MG63 (cell line): ENCODE measurements around the gene EPHB3. TPM values are rescaled to one million over a fixed set of nuclear protein-coding genes. Genes with fewer than 3 reads are reported as not detected.

Experiments used
- DNase-seq: peaks from one replicate; pipeline ENCODE4 v3.0.0-alpha.2; 2020
- H3K27me3 ChIP-seq: fragments of 250-450 bp; sonication (Bioruptor Pico); 2 replicates; pipeline ENCODE4 v1.5.1; 2020; ENCODE audit warnings: mild to moderate bottlenecking, moderate library complexity
- H3K36me3 ChIP-seq: fragments of 250-450 bp; sonication (Bioruptor Pico); 2 replicates; pipeline ENCODE4 v1.5.1; 2020; ENCODE audit warnings: mild to moderate bottlenecking, moderate library complexity
- H3K4me3 ChIP-seq: fragments of 250-450 bp; sonication (Bioruptor Pico); 2 replicates; pipeline ENCODE4 v1.5.1; 2020; ENCODE audit warnings: mild to moderate bottlenecking, moderate library complexity
- H3K9me3 ChIP-seq: fragments of 250-450 bp; sonication (Bioruptor Pico); 2 replicates; pipeline ENCODE4 v1.5.1; 2020; ENCODE audit warnings: mild to moderate bottlenecking, moderate library complexity
- total RNA-seq: library from RNA; depleted of rRNA; stranded (reverse); fragments of >200 nt; shearing (Covaris generic); gene quantifications from 2 replicates; pipeline ENCODE4 v1.2.3, GENCODE V29; 2014; ENCODE audit warnings: low replicate concordance

EPHB3 gene
- total RNA-seq, 1 experiment from 2014 or later, result 8.7 TPM

DNA sequence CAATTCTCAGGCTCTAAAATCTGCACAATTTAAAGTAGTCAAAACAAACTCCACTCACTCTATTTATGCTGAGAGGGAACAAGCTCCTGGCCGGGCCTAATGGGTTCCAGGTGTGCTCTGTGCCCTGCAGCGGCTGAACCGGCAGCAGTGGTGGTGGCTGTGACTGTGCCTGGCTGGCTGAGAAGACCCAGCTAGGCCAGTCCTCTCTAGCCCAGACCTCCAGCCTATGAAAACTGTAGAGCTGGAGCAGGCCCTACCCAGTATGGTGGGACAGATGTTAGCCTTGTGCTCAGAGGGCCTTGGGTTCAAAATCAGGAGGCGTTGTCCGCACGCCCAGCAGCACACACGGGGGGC, 37.0 kb downstream of the EPHB3 start:
- no peak for DNase-seq
- peaks cover 3% of the 10 kb centered on the region; the same call in 1 of the 2 replicates for H3K27me3 ChIP-seq
- H3K9me3 ChIP-seq, result no peaks in the 10 kb centered on the region
- H3K4me3 ChIP-seq, result no peak overlapping the region
- no peaks in the 10 kb centered on the region for H3K36me3 ChIP-seq

GRCh38 chr3:184599143-184599542, 37.6 kb downstream of the EPHB3 start:
- no peaks in the 10 kb centered on the region for H3K36me3 ChIP-seq
- H3K9me3 ChIP-seq, result no peaks in the 10 kb centered on the region
- peaks cover 3% of the 10 kb centered on the region; the same call in 1 of the 2 replicates for H3K27me3 ChIP-seq
- H3K4me3 ChIP-seq, result no peak overlapping the region
- DNase-seq, result no peak

- H3K36me3 ChIP-seq, result no peaks in the 10 kb centered on the region
- peaks cover 3% of the 10 kb centered on the region; the same call in 1 of the 2 replicates for H3K27me3 ChIP-seq
- DNase-seq, result no peak
- no peaks in the 10 kb centered on the region for H3K9me3 ChIP-seq
- H3K4me3 ChIP-seq, result no peak overlapping the region
Observed at GRCh38 chr3:184600685-184601377, 39.2 kb downstream of the EPHB3 start.

GRCh38 chr3:184601576-184602371, 40.2 kb downstream of the EPHB3 start:
- Histone ChIP-seq H3K36me3 (no peaks in the 10 kb centered on the region), H3K4me3 (no peak overlapping the region), H3K27me3 (peaks cover 3% of the 10 kb centered on the region; the same call in 1 of the 2 replicates), H3K9me3 (no peaks in the 10 kb centered on the region)
- no peak for DNase-seq

DNA sequence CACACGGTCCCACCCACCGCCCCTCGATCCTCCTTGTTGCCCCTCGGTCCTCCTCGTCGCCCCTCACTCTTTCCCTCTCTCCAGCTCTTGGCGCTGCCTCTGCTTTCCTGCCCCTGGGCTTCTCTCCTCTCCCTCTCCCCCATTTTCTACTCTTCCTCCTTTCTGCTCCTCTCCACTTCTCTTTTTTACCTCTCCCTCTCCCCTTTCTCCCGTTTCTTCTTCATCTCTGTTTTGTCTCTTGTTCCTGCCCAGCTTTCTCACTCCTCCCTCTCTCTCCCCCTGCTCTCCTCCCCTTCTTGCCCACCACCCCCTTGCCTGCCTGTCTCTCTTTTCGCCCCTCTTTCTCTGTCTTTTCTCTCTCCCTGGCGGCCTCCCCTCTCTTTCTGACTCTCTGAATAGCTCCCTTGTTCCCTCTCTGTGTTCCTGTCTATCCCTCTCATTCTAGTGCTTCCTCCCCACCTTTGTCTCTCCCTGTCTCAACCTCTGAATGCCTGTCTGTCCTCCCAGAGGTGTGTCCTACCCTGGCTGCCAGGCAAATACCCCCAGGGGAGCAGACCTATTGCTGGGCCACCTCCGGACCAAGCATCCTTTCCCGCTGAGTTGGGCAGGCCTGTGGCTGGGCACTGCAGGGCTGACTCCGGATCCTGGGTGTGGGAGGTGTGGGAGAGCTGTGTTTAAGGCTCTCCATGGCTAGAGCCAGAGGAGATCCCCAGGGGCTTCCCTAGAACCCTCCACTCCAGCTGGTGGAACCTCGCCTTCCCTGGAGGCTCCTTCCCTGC, 41.0 kb downstream of the EPHB3 start:
- Histone ChIP-seq H3K36me3 (no peaks in the 10 kb centered on the region), H3K9me3 (no peaks in the 10 kb centered on the region), H3K4me3 (no peak overlapping the region), H3K27me3 (peaks cover 3% of the 10 kb centered on the region; the same call in 1 of the 2 replicates)
- no peak for DNase-seq

- Histone ChIP-seq H3K9me3 (no peaks in the 10 kb centered on the region), H3K36me3 (no peaks in the 10 kb centered on the region), H3K4me3 (no peak overlapping the region), H3K27me3 (peaks cover 3% of the 10 kb centered on the region; the same call in 1 of the 2 replicates)
- DNase-seq, result no peak
Observed at GRCh38 chr3:184603151-184604030, 41.8 kb downstream of the EPHB3 start.

DNA sequence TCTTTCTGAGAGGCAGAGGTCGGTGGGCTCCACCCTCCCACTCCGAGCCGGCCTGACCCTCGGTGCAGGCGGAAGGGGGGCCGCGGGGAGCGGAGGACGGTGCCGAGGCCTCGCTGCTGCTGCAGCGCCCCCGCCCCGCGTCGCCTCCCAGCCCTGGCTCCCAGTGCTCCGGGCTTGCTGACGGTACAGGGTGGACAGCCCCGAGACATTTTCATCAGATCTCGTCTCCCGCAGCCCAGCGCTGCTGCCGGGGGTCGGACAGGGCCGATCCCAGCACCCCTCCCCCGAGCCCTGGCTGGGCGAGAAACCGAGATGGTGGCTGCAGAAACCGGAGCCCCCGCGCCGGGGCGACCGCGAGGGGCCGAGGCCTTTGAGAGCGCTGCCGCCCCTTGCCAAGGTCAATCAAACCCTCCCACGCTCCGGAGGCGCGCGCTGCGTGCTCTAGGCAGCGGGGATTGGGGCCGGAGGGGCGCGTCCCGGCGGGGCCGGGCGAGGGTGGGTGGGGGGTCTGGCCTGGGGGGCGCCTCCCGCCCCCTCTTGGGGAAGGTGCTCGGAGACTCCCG, 42.5 kb downstream of the EPHB3 start:
- Histone ChIP-seq H3K4me3 (no peak overlapping the region), H3K36me3 (no peaks in the 10 kb centered on the region), H3K9me3 (no peaks in the 10 kb centered on the region), H3K27me3 (peaks cover 3% of the 10 kb centered on the region; the same call in 1 of the 2 replicates)
- DNase-seq, result no peak

GRCh38 chr3:184604615-184605290, 43.2 kb downstream of the EPHB3 start:
- no peak for DNase-seq
- no peak overlapping the region for H3K4me3 ChIP-seq
- H3K36me3 ChIP-seq, result no peaks in the 10 kb centered on the region
- no peaks in the 10 kb centered on the region for H3K9me3 ChIP-seq
- H3K27me3 ChIP-seq, result peaks cover 3% of the 10 kb centered on the region; the same call in 1 of the 2 replicates

DNA sequence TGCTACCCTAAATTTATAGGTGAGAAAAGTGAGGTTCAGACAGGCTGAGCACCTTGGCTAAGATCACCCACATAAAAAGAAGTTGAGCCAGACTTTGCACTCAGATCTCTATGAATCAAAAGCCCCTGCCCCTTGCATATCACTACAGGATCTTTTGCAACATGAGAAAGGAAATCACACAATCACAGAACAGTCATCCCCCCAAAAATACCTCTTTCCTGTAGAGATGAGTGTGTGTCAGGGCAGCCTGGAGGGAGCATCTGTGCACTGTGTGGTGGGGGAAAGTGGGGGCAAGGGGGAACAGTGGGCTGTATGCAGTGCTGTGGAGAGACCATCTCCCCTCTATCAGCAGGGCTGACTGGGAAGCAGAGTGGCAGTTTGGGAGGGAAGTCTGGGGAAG, 46.6 kb downstream of the EPHB3 start:
- no peak for DNase-seq
- no peak overlapping the region for H3K4me3 ChIP-seq
- H3K36me3 ChIP-seq, result no peaks in the 10 kb centered on the region
- no peaks in the 10 kb centered on the region; the same call in 1 of the 2 replicates for H3K27me3 ChIP-seq
- no peaks in the 10 kb centered on the region for H3K9me3 ChIP-seq

GRCh38 chr3:184609476-184610244, 48.1 kb downstream of the EPHB3 start:
- no peak overlapping the region for H3K4me3 ChIP-seq
- H3K27me3 ChIP-seq, result no peaks in the 10 kb centered on the region
- DNase-seq, result no peak
- H3K36me3 ChIP-seq, result no peaks in the 10 kb centered on the region
- H3K9me3 ChIP-seq, result no peaks in the 10 kb centered on the region

GRCh38 chr3:184610245-184610871, 48.8 kb downstream of the EPHB3 start:
- Histone ChIP-seq H3K9me3 (no peaks in the 10 kb centered on the region), H3K36me3 (no peaks in the 10 kb centered on the region), H3K4me3 (no peak overlapping the region), H3K27me3 (no peaks in the 10 kb centered on the region)
- DNase-seq, result no peak

DNA sequence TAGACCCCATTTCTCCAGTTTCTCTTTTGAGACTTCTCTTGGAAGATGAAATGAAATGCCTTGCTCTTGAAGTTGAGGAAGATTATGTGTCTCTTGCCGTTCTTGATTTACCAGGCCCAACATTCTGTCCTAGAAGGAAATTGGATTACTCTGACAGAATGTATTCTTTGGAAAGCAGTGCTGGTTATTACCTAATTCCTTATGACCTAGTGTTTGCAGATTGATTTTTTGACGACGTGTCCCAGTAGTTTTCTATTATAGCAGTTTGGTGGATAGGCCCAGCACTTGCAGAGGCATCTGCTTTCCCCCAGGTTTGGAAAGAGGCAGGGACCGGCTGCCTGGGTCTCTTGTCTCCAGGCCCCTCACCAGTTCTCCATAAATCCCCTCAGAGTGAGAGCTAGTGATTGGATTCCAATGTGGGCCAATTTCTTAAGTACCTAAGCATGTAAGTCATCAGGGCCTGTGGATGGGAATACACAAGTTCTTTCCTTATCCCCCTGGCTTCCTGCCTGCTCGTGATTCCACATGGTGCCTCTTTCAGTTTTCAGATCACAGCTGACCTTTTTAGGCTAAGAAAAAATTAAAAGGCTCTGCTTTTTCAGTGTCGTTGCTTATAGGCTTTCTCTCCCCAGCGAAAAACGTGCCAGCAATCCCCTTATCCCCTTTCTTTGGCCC, 50.2 kb downstream of the EPHB3 start:
- Histone ChIP-seq H3K36me3 (no peaks in the 10 kb centered on the region), H3K4me3 (no peak overlapping the region), H3K9me3 (no peaks in the 10 kb centered on the region), H3K27me3 (no peaks in the 10 kb centered on the region)
- no peak for DNase-seq

- Histone ChIP-seq H3K27me3 (no peaks in the 10 kb centered on the region), H3K9me3 (no peaks in the 10 kb centered on the region), H3K36me3 (no peaks in the 10 kb centered on the region), H3K4me3 (no peak overlapping the region)
- no peak for DNase-seq
Observed at GRCh38 chr3:184615396-184615795, 53.8 kb downstream of the EPHB3 start.

DNA sequence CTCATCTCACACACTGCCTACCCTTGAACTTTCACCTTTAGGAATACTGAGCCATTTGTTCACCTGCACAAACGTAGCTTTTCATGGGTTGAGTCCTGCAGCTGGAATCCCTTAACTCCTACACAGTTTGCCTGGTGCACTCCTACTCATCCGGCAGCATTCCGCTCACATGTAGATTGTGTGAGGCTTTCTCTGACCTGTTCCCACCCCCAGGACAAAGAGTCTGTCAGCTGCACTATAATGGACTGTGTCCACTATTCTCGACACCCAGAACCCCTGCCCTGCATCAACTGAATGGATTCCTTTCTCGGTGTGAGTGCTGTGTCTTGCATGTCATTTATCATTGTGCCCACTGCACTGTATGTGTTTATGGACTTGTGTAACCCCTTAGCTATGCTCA, 54.9 kb downstream of the EPHB3 start:
- no peak overlapping the region for H3K4me3 ChIP-seq
- no peaks in the 10 kb centered on the region for H3K27me3 ChIP-seq
- H3K36me3 ChIP-seq, result no peaks in the 10 kb centered on the region
- no peak for DNase-seq
- H3K9me3 ChIP-seq, result no peaks in the 10 kb centered on the region
